HG03135 (cell line): Measurements from ENCODE around the gene BPGM.
"Not testable (repeated sequence)": the region's sequence is repeated elsewhere in the genome, so short reads cannot be mapped to it uniquely, and the experiment has no call there.

Experiments
- ATAC-seq: cut with Tn5 transposase; IDR thresholded peaks from one replicate; pipeline ENCODE4 v1.9.1; 2021; ENCODE audit warnings: mild to moderate bottlenecking, moderate library complexity; ENCODE audit not compliant: unreplicated experiment

The BPGM gene

DNA sequence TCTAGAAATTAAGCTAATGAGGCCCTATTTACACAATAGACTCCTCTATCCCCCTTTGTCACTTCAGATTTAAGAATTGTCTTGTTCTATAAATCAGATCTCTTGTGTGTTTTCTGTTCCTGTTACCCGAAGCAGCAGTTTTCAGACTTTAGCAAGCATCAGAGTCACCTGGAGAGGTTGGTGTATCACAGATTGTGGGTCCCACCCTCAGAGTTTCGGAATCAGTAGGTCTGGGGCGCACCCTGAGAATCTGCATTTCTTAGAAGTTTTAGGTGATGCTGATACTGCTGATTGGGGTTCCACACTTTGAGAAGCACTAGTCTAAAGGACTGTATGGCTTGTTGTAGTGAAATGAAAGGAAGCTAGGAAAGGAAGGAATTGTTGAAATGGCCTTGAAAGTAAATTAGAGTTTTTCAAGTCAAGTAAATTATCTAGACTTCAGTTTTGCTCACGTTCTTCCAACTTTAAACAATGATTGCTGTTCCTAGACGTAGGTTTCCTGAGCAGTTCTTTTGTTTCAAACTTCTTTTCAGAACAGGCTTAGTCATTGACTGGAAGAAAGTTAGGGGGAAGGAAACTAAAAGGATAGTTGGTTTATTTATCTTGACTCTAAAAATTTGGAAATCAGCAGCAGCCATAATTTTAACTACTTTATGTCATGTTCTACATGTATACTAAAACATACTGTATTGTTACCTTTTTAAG is 15.7 kb downstream of the BPGM start:
- ATAC-seq = no peak

DNA sequence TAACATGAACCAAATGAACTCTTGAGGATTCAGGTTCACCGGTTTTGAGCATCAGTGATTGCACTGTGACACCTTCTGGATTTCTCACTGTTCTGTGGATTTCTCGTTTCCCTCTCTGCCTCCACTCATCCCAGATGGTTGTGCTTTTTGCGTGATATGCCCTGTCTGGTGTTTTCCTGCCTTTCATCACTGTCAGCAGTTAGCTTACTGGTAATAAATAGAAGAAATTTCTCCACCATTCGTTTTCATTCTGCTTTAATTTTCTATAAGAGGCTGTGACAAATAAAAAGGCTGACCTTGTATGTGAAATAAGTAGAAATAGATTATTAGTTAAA is 16.2 kb downstream of the BPGM start:
- ATAC-seq = no peak

DNA sequence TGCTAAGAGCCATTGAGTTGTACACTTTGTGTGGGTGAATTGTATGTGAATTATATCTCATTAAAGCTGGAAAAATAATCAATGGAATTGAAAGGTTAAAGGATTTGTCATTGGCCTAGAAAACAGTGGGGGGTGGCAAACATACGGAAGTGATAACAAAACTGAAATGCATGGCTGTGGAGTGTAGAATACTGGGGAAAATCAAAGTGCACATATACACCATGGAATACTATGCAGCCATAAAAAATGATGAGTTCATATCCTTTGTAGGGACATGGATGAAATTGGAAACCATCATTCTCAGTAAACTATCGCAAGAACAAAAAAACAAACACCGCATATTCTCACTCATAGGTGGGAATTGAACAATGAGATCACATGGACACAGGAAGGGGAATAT is 18.4 kb downstream of the BPGM start:
- ATAC-seq = not testable (repeated sequence)

DNA sequence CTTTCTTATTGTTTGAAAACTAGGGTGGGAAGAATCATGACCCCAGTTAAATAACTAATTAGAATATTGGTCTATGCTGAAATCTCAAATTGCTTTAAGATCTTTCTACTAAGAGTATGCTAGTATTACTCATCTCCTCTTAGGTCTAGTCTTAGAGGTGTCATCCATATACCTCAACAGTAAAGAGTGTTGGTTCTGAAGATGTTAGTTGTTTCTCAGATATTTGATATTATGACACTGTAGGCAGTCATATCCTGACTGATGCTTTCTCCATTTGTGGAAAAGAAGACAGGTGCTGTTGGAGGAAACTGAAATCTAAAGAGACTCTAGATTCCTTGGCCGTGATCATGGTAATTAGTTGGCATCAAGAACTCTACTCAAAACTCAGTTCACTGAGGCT is 21.2 kb downstream of the BPGM start:
- ATAC-seq = no peak

DNA sequence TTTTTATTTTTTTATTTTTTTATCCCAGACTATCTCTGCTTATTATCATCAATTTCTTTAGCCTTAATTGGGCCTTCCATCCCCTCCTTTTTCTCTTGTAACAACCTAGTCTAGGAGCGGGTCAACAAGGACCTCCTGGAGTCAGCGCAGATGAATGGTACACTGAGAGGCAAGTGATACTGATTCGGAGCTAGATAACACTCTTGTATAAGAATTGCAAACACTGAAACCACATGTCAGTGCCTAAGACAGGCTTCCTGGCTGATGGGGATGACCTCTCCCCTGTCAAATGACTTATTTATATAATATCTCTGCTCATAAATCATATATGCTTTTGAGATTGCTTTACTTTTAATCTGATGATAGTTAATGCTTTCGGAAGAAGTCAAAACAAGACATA is 22.7 kb downstream of the BPGM start:
- ATAC-seq = no peak

DNA sequence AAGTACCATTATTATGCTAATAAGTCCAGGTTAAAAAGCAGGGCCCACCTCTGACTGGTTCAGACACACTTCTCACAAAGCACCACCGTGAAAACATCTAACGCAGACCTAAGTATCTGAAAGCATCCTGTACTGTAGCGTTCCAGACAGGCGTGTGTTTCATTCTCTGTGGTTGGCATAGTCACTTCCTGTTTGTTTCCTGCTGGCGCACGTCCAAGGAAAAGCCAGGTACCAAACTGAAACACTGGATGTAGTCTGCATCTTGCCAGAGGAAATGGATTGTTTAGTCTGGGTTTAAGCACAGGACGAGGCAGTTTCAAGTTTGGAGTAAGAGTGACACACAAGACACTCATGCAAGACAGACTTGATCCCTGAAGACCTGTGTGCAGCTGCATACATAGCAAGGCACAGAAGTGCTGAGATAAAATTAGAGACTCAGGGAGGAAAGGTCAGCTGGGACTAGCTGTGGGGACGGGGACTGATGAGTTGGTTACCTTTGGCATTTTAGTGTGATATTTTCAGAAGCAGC is 23.3 kb downstream of the BPGM start:
- ATAC-seq = no peak

DNA sequence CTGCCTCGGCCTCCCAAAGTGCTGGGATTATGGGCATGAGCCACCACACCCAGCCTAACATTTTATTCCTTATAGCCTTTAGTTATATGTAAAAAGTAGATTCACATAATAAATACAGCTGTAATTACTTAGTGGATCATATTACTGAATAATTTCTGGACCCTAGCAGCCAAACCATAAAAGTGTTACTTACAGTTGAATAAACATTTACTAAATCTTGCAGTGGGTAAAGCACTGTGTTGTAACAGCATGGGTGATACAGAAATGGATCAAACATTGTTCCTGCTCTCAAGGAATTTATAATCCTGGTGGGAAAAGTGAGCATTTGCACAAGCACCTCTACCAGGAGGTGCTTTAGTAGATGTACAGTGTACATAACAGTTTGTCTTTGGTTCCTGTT is 25.0 kb downstream of the BPGM start:
- no peak for ATAC-seq

DNA sequence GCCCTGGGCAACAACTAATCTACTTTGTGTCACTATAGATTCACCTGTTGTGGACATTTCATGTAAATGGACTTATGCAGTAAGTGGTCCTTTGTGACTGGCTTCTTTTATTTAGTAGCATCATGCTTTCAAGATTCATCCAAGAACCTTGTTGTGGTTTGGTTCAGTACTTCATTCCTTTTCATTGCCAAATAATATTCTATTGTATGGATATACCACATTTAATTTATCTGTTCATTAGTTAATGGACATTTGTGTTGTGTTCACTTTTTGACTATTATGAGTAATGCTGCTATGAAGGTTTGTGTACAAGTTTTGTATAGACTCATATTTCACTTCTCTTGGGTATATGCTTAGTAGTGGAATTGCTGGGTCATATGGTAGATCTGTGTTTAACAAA is 27.8 kb downstream of the BPGM start:
- no peak for ATAC-seq

DNA sequence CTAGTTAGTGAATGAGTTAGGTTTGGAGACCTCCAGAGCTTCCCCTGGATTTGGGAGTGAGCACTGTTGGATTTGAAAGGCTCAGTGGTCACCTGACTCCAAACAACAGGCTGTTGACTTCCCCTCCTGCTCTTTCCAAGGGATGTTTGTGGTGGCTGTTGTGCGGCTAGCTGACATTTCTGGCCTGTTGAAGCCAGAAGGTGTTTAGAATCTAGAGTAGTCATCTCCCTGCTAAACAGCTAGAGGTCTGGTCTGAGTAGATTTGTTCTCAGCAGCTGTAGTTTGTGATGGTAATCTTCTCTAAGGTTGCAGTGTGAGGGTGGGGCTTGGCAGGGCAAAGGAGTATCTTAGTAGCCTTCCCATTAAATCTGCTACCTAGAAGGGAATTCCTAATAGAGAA is 30.1 kb downstream of the BPGM start:
- no peak for ATAC-seq

DNA sequence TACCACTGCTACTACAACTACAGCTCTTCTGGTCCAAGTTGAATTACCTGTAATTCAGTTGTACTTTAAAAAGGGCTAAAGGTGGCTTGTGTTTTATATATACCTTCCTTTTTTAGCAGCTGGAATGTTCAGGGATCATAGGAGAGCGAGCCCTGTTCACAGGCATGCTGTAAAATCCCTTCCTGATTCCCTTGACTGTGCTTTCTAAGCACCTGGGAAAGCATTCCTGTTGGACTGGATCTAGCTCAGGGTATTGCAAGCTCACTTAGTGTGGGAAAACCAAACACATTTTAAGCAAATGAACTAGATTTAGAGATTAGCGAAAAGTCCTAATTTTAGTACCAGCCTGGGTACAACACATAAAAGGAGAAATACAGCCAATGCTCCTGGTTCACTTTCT is 31.5 kb downstream of the BPGM start:
- no peak for ATAC-seq

DNA sequence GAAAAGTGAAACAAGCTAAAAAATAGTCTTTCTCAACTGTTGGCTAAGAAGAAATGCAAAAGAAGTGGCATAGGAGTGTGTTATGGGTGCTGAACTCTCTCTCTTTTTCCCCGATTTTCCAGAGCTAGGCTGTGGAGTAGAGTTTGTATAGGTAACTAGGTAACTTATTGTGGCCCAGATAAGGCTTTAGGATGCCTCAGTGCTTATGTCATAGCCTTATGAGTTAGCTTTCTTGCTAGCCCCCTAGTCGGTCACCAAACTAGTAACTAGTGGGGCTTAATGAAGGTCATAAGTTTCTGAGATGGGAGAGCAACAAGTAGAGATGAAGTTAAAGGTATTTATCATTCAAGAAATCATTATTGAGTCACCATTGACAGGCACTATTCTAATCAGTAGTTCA is 32.4 kb downstream of the BPGM start:
- ATAC-seq = no peak

DNA sequence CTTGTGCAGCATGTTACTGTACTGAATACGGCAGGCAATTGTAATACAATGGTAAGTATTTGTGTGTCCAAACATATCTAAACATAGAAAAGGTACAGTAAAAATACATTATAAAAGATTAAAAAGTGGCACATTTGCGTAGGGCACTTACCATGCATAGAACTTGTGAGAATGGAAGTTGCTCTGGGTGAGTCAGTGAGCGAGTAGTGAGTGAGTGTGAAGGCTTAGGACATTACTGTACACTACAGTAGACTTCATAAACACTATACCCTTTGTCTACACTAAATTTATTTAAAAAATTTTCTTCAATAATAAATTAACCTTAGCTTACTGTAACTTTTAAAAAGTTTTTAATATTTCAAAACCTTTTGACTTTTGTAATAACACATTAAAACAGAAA is 37.5 kb downstream of the BPGM start:
- ATAC-seq = no peak

DNA sequence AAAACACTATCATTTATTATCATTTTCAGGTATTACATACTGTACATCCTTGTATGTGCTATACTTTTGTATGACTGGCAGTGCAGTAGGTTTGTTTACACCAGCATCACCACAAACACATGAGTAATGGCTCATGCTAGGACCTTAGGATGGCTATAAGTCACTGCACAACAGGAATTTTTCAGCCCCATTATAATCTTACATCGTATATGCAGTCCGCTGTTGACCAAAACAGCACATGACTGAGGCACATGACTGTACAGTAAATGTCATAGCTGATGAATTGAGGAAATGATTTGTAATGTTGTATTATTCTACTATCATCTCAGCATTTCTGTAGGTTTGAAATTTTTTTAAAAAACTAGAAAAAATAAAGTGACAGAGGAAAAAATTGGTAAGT is 38.6 kb downstream of the BPGM start:
- no peak for ATAC-seq

DNA sequence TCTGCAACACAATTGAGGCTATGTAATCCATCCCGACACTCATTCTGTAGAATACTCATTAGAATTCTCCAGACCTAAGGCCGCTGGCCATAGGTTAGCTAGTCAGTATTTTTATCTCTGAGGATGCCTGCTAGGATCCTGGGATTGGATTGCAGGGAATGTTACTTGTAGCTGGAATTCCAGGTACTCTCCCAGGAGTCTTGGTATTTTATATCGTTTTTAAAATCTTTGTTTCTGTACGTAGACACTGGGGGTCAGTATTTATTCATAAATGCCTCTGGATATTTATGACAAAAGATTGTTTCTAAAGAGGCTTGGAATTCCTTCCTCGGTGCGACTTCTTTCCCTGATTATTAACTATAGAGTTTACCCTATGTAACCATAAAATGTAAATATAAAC is 40.1 kb downstream of the BPGM start:
- ATAC-seq = no peak

DNA sequence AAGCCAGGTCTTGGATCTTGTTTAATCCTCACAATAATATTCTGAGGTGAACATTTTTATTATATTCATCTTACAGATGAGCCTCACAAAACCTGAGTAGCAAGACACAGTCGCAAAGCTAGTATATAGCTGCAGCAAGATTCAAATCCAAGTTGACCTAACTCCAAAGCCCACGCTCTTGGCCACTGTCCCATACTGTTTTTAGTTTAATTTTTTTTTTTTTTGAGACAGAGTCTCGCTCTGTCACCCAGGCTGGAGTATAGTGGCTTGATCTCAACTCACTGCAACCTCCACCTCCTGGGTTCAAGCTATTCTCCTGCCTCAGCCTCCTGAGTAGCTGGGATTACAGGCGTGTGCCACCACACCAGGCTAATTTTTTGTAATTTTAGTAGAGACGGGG is 42.9 kb downstream of the BPGM start:
- ATAC-seq = not testable (repeated sequence)

DNA sequence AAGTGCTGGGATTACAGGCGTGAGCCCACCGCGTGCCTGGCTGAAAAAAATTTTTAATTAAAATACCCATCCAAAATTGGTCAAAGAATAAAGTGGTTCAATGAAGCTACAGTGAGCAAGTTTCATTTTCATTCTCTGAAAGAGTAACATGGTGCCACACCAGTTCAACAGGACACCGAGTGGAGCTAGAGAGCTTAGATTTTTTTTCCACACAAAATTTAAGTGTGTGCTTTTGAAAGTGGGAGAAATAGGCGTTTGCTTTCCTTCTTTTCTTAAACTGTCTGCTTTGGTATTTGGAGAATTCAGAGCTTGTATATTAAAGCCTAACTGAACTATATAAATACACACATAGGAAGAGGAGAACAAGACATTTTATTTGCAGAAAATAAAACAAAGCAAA is 43.4 kb downstream of the BPGM start:
- no peak for ATAC-seq

DNA sequence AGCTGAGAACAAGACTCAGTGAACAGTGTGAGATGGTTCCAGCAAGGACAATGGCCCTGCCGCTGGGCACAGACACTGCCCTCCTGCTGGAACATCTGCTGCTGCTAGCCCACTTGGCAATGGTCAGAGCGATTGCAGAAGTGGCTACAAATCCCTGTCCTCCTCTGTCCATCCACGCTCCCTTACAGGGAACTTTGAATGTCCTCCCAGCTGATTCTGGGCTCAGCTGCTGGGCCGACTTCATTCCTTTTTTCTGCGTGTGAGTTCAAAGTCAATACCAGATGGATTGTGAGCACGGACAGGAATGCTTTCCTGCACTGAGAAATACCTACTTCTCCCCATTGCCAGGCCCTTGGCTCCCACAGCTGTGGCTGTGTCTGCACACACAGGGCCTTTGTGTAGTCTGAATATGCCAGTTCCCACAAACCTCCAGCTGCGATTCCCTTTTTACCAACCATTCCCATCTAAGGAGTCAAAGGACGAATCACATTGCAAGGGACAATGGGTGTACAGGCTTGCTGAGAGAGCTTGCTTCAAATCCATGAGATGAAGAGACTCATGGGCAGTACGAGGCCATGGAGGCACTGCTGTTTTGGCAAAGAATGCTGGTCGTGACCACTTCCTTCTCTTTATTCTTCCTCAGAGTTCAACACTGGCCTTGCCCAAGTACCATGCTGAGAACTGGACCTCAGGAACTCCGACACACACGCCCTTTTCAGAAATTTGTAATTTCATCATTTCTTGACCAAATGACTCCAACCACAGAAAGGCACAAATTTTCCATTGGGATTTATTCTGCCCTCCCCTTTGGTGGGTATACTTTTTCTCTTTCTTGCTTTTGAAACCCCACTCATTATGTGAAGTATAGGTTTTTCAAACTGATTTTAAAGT is 44.2 kb downstream of the BPGM start:
- ATAC-seq = no peak

DNA sequence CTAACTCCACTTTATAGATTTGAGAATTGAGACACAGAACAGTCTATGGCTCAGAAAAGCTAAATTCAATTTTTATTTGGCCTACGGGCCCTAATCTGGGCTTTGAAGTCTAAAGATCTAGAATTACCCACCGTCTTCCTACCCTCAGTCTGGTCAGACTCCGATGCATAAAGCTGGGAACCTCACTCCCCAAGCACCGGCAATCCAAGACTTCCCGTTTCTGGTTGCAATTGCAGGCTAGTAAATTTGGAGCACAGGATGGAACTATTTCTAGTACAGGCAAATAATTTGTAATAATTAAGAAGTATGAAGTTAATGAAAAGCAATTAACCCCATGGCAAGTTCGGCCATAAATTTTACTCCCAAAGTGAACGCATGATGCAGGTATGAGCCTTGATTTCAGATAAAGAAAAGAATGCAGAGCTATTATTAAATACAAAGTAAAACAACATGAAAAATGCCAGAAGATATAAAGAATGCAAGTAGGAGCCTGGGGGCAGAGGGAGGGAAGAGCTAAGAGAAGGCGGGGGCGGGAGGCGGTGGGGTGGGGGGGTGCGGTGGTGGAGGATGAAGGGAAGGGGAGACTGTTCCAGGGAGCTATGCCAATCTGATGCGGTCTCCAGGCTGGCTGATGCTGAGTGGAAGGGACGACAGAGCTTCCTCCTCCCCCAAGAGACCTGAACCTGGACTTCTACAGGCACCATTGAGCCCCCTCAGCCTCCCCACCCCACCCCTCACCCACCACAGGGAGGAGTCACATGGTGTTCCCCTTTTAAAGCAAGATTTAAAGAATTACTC is 45.1 kb downstream of the BPGM start:
- ATAC-seq = no peak

DNA sequence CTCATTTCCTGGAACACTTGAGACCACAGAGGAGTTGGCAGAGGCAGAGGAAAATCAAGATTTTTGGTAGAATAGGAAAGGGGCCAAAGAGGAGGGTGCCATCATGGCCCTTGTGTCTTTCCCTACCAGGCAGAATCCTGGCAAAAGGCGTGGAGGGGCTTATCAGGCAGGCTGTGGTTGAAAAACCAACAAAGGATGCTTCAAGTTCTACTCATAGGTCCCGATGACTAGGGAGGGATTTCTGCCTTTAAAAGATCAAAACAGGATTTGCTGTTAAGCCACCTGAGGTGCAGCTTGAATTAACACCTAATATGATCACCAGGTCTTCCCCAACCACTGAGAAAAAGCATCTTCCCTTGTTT is 45.7 kb downstream of the BPGM start:
- ATAC-seq = no peak

DNA sequence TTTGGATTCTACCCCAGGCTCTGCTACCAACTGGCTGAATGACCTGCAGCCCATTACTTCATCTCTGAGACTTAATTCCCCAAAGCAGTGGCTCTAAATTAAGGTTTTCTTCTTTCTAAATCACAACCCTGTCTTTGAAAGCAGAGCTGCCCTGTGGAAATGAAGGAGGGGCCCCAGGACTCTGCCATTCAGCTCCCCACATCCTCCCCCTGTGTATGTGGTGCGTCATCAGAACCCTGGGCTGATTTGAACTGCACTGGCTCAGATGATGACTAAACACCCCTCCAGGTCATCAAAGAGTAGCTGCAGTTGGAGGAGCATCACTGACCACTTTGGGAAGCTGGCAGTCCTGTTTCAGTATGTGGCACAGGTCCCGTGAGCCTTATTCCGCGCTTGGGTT is 46.6 kb downstream of the BPGM start:
- no peak for ATAC-seq

DNA sequence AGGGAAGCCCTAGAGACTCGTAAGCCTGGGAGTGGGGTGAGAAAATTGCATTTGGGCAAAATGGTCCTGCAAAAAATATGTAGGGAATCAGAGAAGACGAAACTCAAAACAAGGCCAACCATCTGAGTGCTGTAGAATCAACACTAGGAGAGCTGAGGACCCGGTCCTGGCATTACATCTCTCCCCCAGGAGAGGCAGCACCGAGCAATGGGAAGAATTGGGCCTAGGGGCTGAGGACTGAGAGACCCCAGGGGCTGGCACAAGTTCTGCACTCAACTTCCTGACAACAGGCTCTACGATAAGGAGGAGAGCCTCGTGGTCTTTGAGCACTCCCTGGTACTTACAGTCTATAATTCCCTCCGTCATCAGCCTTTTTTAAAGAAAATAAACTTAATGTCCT is 47.6 kb downstream of the BPGM start:
- ATAC-seq = no peak

DNA sequence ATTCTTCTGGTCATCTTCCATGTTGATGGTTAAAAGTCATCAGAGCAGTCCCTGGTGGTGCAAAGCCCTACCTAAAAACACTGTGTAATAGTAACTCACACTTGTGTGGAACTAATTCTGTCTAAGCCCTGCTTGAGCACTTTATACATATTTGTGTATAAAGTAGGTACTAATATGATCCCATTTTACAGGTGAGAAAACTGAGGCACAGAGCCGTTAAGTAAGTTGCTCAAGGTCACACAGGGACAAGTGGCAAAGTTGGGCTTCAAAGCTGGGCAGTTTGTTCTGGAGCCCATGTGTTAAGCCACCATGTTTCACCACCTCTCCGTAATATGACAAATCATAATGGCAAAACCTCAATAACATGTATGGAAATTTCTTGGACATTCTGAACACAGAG is 48.1 kb downstream of the BPGM start:
- no peak for ATAC-seq
